H1 (cell line): Measurements from ENCODE around the gene IGFBP6. TPM values are rescaled to one million over a fixed set of nuclear protein-coding genes. Genes with fewer than 3 reads are reported as not detected.

Experiments used
- SIX5 ChIP-seq: IDR thresholded peaks from 2 replicates; pipeline ENCODE4 v1.6.1; 2011; ENCODE audit warnings: mild to moderate bottlenecking, low read depth, low read length
- SP1 ChIP-seq: IDR thresholded peaks from 2 replicates; pipeline ENCODE4 v1.6.1; 2011; ENCODE audit warnings: low read depth, low read length
- polyA plus RNA-seq, 7 experiments: library from polyadenylated mRNA; depleted of rRNA in 3 of 7; stranded (reverse) in 5 of 7; unstranded in 2 of 7; fragments of >200 nt in 5 of 7; fragments of 200-250 nt in 2 of 7; gene quantifications; 1 replicate in 5 of 7; 2 replicates in 1 of 7; 4 replicates in 1 of 7; pipeline versions ENCODE4 v1.2.1 to v1.2.3, GENCODE V29; 2011 to 2013; ENCODE audit warnings: missing spikeins in 2 of 7, mixed read lengths in 2 of 7
- total RNA-seq: library from RNA; stranded (reverse); fragmentation: NEBNext Ultra II Directional; extraction: Animal tissue kit (Norgen Biotek cat#: 25700); gene quantifications from 2 replicates; pipeline ENCODE4 v1.2.1, GENCODE V29; 2021

Gene IGFBP6
- total and polyA plus RNA-seq, 2 of the 8 experiments (the other 6 are each of a cell fraction or from before 2014, with no cell fraction given), result 13.7 to 14.7 TPM

DNA sequence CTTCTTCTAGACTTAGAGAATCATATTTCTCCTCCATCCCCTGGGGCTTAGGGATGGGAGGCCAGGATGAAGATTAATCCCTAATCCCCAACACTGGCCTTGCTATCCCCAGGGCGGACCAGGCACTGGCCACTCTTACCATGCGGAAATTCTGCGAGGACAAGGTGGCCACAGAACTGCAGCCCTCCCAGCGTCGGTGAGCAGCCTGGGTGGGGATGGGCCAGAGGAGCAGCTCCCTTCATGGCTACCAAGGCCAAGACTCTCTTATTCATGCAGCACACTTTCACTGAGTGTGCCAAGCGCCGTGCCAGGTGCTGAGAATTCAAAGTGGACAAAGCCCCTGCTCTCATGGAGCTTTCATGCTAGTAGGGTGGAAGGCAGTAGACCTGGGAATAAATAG, 40.6 kb upstream of the IGFBP6 start (continued):
- TF ChIP-seq SIX5 (no peak), SP1 (no peak)
- TF ChIP-seq, all 59 proteins: peak for 0
